HCT116 (cell line): ENCODE results near the gene EI24.

Experiments
- CBX3 ChIP-seq: IDR thresholded peaks from 2 replicates; pipeline ENCODE4 v1.6.1; 2012; ENCODE audit warnings: low read depth
- CEBPB ChIP-seq: IDR thresholded peaks from 2 replicates; pipeline ENCODE4 v1.6.1; 2012; ENCODE audit warnings: low read depth
- EZH2 ChIP-seq: fragments of 200-600 bp; sonication (generic); IDR thresholded peaks from 2 replicates; pipeline ENCODE4 v1.6.1; 2017; ENCODE audit warnings: antibody characterized with exemption, mixed run types
- EZH2phosphoT487 ChIP-seq: fragments of 200-600 bp; IDR thresholded peaks from 2 replicates; pipeline ENCODE4 v1.6.1; 2018; ENCODE audit warnings: antibody characterized with exemption, borderline replicate concordance
- FOSL1 ChIP-seq: IDR thresholded peaks from 2 replicates; pipeline ENCODE4 v1.6.1; 2012; ENCODE audit warnings: low read depth
- POLR2A ChIP-seq: IDR thresholded peaks from 2 replicates; pipeline ENCODE4 v1.7.0; 2011; ENCODE audit warnings: borderline replicate concordance; ENCODE audit not compliant: insufficient read depth, insufficient read length; ENCODE audit errors: extremely low read depth
- POLR2AphosphoS5 ChIP-seq: IDR thresholded peaks from 2 replicates; pipeline ENCODE4 v1.6.1; 2011; ENCODE audit warnings: mild to moderate bottlenecking, low read depth, low read length, moderate library complexity
- RAD21 ChIP-seq: IDR thresholded peaks from 2 replicates; pipeline ENCODE4 v1.6.1; 2012; ENCODE audit warnings: low read depth, mild to moderate bottlenecking
- SP1 ChIP-seq: IDR thresholded peaks from 2 replicates; pipeline ENCODE4 v1.6.1; 2012; ENCODE audit warnings: low read depth
- TCF7L2 ChIP-seq: IDR thresholded peaks from 2 replicates; pipeline ENCODE4 v1.7.0; 2011; ENCODE audit warnings: borderline replicate concordance, inconsistent platforms; ENCODE audit not compliant: insufficient read depth, insufficient read length; ENCODE audit errors: extremely low read depth
- YY1 ChIP-seq: IDR thresholded peaks from 2 replicates; pipeline ENCODE4 v1.6.1; 2011; ENCODE audit warnings: low read length, low read depth, moderate library complexity, mild to moderate bottlenecking; ENCODE audit not compliant: insufficient replicate concordance; ENCODE audit errors: extremely low read depth
- ZFX ChIP-seq: fragments of 450-650 bp; IDR thresholded peaks from 2 replicates; pipeline ENCODE4 v1.6.1; 2017
- TF ChIP-seq, protein P1 (sequence below), 3 experiments: fragments of 200-600 bp in 1 of 3; sonication (generic) in 1 of 3; IDR thresholded peaks in 2 of 3; conservative IDR thresholded peaks in 1 of 3; 2 replicates each; pipeline ENCODE4 v1.5.1; 2012 to 2017; ENCODE audit warnings: low read depth in 2 of 3, low read length in 2 of 3, antibody characterized with exemption in 1 of 3, borderline replicate concordance in 1 of 3, control low read depth in 1 of 3, mild to moderate bottlenecking in 1 of 3, mixed read lengths in 1 of 3, mixed run types in 1 of 3, moderate library complexity in 1 of 3; ENCODE audit not compliant: insufficient read depth in 1 of 3
- TF ChIP-seq, protein P2 (sequence below): IDR thresholded peaks from 2 replicates; pipeline ENCODE4 v1.6.1; 2011; ENCODE audit warnings: mild to moderate bottlenecking, low read length, moderate library complexity; ENCODE audit not compliant: insufficient replicate concordance; ENCODE audit errors: extremely low read depth

DNA sequence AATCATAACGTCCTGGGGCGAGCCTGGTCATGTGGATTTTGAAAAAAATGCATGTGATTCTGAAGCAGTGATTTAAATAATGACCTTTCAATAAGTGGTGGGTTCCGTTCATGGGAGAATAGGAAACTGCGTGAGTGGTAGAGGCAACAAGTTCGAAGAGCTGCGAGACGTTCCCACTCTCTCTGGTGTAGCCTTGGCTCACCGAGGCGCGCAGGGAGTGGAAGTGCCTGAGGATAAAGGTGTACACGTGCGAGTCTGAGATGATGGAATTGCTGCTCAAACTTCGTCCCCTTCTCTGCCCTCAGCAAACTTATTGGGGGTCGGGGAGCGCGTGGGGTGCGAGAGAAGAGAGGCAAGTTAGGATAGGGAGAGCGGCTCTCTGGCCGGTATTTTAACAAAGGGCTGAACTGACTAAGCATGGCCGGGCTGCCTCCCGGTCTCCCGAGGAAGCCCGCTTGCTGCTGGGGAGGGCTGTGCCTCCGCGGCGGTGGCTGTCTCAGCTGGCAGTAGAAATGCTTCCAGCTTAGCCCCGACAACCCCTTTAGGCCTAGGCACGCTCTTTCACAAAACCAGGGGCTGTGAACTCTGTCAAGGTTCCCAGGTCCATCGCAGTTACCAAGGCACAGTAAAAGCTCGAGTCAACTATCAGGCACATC, 22.5 kb downstream of the EI24 start:
- TF ChIP-seq EZH2 (no peak), POLR2A (no peak), POLR2AphosphoS5 (no peak), YY1 (no peak), FOSL1 (no peak), ZFX (no peak), RAD21 (no peak), CEBPB (no peak), CBX3 (no peak), TCF7L2 (no peak), SP1 (no peak), EZH2phosphoT487 (no peak)
- TF ChIP-seq, protein P1, sequence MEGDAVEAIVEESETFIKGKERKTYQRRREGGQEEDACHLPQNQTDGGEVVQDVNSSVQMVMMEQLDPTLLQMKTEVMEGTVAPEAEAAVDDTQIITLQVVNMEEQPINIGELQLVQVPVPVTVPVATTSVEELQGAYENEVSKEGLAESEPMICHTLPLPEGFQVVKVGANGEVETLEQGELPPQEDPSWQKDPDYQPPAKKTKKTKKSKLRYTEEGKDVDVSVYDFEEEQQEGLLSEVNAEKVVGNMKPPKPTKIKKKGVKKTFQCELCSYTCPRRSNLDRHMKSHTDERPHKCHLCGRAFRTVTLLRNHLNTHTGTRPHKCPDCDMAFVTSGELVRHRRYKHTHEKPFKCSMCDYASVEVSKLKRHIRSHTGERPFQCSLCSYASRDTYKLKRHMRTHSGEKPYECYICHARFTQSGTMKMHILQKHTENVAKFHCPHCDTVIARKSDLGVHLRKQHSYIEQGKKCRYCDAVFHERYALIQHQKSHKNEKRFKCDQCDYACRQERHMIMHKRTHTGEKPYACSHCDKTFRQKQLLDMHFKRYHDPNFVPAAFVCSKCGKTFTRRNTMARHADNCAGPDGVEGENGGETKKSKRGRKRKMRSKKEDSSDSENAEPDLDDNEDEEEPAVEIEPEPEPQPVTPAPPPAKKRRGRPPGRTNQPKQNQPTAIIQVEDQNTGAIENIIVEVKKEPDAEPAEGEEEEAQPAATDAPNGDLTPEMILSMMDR (IDR thresholded peaks at IDR 0.05 in 2 of 3, conservative IDR thresholded peaks at IDR 0.05 in 1 of 3; ENCODE audit: borderline replicate concordance in 1 of 3, insufficient read depth in 1 of 3, low read depth in 2 of 3, low read length in 2 of 3): no peak
- TF ChIP-seq, protein P2, sequence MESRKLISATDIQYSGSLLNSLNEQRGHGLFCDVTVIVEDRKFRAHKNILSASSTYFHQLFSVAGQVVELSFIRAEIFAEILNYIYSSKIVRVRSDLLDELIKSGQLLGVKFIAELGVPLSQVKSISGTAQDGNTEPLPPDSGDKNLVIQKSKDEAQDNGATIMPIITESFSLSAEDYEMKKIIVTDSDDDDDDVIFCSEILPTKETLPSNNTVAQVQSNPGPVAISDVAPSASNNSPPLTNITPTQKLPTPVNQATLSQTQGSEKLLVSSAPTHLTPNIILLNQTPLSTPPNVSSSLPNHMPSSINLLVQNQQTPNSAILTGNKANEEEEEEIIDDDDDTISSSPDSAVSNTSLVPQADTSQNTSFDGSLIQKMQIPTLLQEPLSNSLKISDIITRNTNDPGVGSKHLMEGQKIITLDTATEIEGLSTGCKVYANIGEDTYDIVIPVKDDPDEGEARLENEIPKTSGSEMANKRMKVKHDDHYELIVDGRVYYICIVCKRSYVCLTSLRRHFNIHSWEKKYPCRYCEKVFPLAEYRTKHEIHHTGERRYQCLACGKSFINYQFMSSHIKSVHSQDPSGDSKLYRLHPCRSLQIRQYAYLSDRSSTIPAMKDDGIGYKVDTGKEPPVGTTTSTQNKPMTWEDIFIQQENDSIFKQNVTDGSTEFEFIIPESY: no peak
